HepG2 (cell line): ENCODE data around the gene HTR7. TPM values are rescaled to one million over a fixed set of nuclear protein-coding genes. Genes with fewer than 3 reads are reported as not detected.

Experiments
- ATAC-seq: fragments of 200-7000 bp; cut with Tn5 transposase; 3 replicates; pipeline ENCODE4 v1.9.1; 2020; ENCODE audit warnings: mild to moderate bottlenecking, moderate library complexity
- BruUV-seq: library from RNA; stranded (reverse); fragments of 400-500 nt; replicated peaks from 2 replicates; lab custom pipeline; 2021; lab: Mats Ljungman, UMichigan
- CTCF ChIA-PET: fragments of 300-600 bp; formaldehyde crosslinking; extraction: SDS; loops from one replicate; lab custom pipeline; 2021; ENCODE audit warnings: low total read pairs, inconsistent platforms, low intra/inter-chr PET ratio; lab: Yijun Ruan, JAX
- POLR2A ChIA-PET: fragments of 350-600 bp; sonication (Branson Sonifier 250); formaldehyde crosslinking; loops from one replicate; lab custom pipeline; 2020; ENCODE audit warnings: antibody characterized with exemption, inconsistent platforms; lab: Yijun Ruan, JAX
- DNase-seq: peaks from one replicate; pipeline ENCODE4 v3.0.0-alpha.2; 2015; ENCODE audit warnings: low spot score
- FAIRE-seq: peaks from 3 replicates; lab custom pipeline; 2011; peaks lifted over from hg19 to GRCh38; lab: Jason Lieb, UNC
- H2AFZ ChIP-seq: one replicate; pipeline ENCODE4 v1.6.1; 2011; ENCODE audit warnings: low read length, inconsistent platforms
- H3K27ac ChIP-seq: fragments of 300-600 bp; 3 replicates; pipeline ENCODE4 v1.8.0; 2011; ENCODE audit warnings: mixed run types, mild to moderate bottlenecking, mixed read lengths, low read length, inconsistent platforms; ENCODE audit not compliant: insufficient read depth; ENCODE audit errors: extremely low read length
- H3K27me3 ChIP-seq, 2 experiments: fragments of 200-600 bp in 1 of 2; 2 replicates in 1 of 2; 3 replicates in 1 of 2; pipeline versions ENCODE4 v1.6.0 to v1.8.0; 2011; ENCODE audit warnings: low read length in 2 of 2, mild to moderate bottlenecking in 2 of 2, moderate library complexity in 2 of 2, inconsistent platforms in 1 of 2; ENCODE audit not compliant: insufficient read depth in 2 of 2, control insufficient read depth in 1 of 2
- H3K36me3 ChIP-seq, 2 experiments: fragments of 200-600 bp in 1 of 2; replicated peaks in 1 of 2; 2 replicates in 1 of 2; 3 replicates in 1 of 2; pipeline versions ENCODE4 v1.5.1 to v1.8.0; 2011; ENCODE audit warnings: low read length in 2 of 2, inconsistent platforms in 1 of 2; ENCODE audit not compliant: insufficient read depth in 2 of 2, control insufficient read depth in 1 of 2
- H3K4me1 ChIP-seq: 2 replicates; pipeline ENCODE4 v1.5.1; 2012; ENCODE audit warnings: low read length, inconsistent platforms; ENCODE audit not compliant: insufficient read depth
- H3K4me2 ChIP-seq: 2 replicates; pipeline ENCODE4 v1.6.0; 2011; ENCODE audit warnings: low read depth, low read length, inconsistent platforms
- H3K4me3 ChIP-seq, 3 experiments: fragments of 200-600 bp in 1 of 3; sonication (generic), shearing (Covaris generic) in 1 of 3; replicated peaks in 1 of 3; 2 replicates each; pipeline ENCODE4 v1.5.1; 2011 to 2016; ENCODE audit warnings: low read length in 3 of 3, inconsistent platforms in 2 of 3, low read depth in 2 of 3, mild to moderate bottlenecking in 2 of 3, control low read depth in 1 of 3, mixed read lengths in 1 of 3; ENCODE audit not compliant: insufficient read depth in 1 of 3
- H3K79me2 ChIP-seq: one replicate; pipeline ENCODE4 v1.6.1; 2011; ENCODE audit warnings: low read length, inconsistent platforms; ENCODE audit not compliant: insufficient read depth
- H3K9ac ChIP-seq: 2 replicates; pipeline ENCODE4 v1.6.0; 2011; ENCODE audit warnings: mild to moderate bottlenecking, low read depth, low read length, inconsistent platforms; ENCODE audit not compliant: insufficient read depth
- H3K9me3 ChIP-seq: 2 replicates; pipeline ENCODE4 v1.5.1; 2012; ENCODE audit warnings: mild to moderate bottlenecking, low read length
- H4K20me1 ChIP-seq: 2 replicates; pipeline ENCODE4 v1.6.0; 2011; ENCODE audit warnings: inconsistent platforms, mild to moderate bottlenecking, low read length, moderate library complexity; ENCODE audit not compliant: insufficient read depth
- FOSL2 ChIP-seq: sonication (generic); formaldehyde crosslinking; IDR thresholded peaks from 2 replicates; pipeline ENCODE4 v1.4.0; 2020; ENCODE audit warnings: missing genetic modification reagents
- GMEB2 ChIP-seq: IDR thresholded peaks from 2 replicates; pipeline ENCODE4 v1.6.1; 2016; ENCODE audit warnings: missing biosample characterization, missing genetic modification reagents, low read depth
- MIER3 ChIP-seq: IDR thresholded peaks from 2 replicates; pipeline ENCODE4 v1.6.1; 2016; ENCODE audit warnings: missing compliant biosample characterization, borderline replicate concordance
- SKI ChIP-seq: fragments of 450-650 bp; IDR thresholded peaks from one replicate; pipeline ENCODE4 v1.6.1; 2018; ENCODE audit warnings: mild to moderate bottlenecking; ENCODE audit not compliant: partially characterized antibody
- TARDBP ChIP-seq: sonication (generic); formaldehyde crosslinking; IDR thresholded peaks from 2 replicates; pipeline ENCODE4 v1.8.0; 2022; ENCODE audit warnings: mild to moderate bottlenecking, missing genetic modification reagents
- ZBTB43 ChIP-seq: sonication (generic); formaldehyde crosslinking; conservative IDR thresholded peaks from 2 replicates; pipeline ENCODE4 v1.4.0; 2020; ENCODE audit warnings: missing genetic modification reagents
- ZNF350 ChIP-seq: sonication (generic); formaldehyde crosslinking; IDR thresholded peaks from 2 replicates; pipeline ENCODE4 v1.4.0; 2020; ENCODE audit warnings: mild to moderate bottlenecking, low read depth, missing genetic modification reagents, borderline replicate concordance
- ZNF496 ChIP-seq: sonication (generic); formaldehyde crosslinking; IDR thresholded peaks from 2 replicates; pipeline ENCODE4 v1.8.1; 2023; ENCODE audit warnings: mild to moderate bottlenecking, moderate library complexity, missing genetic modification reagents; ENCODE audit not compliant: insufficient replicate concordance
- ZNF784 ChIP-seq: sonication (generic); formaldehyde crosslinking; IDR thresholded peaks from 2 replicates; pipeline ENCODE4 v1.5.1; 2020; ENCODE audit warnings: missing genetic modification reagents, mild to moderate bottlenecking, borderline replicate concordance
- ZSCAN5A ChIP-seq: sonication (generic); formaldehyde crosslinking; IDR thresholded peaks from 2 replicates; pipeline ENCODE4 v1.8.0; 2022; ENCODE audit warnings: mild to moderate bottlenecking, missing genetic modification reagents, borderline replicate concordance
- WGBS: methylation state at CpG from one replicate; pipeline ENCODE4 v1.1.6; 2017; ENCODE audit warnings: low lambda C conversion rate; 5-methylcytosine and 5-hydroxymethylcytosine counted together
- in situ Hi-C: cut with HindIII; loops from 2 replicates; pipeline ENCODE4 v1.10.0; 2017; ENCODE audit warnings: low pct_unique_long_range_greater_than_20kb; ENCODE audit not compliant: extremely low pct_ligation_motif_present
- intact Hi-C: fragments of 100-400 bp; cut with micrococcal nuclease; formaldehyde crosslinking; loops from one replicate; pipeline ENCODE4 v1.10.0; 2022; ENCODE audit not compliant: unreplicated experiment
- polyA plus RNA-seq, 8 experiments: library from polyadenylated mRNA; depleted of rRNA in 3 of 8; stranded (reverse) in 7 of 8; unstranded in 1 of 8; fragments of >200 nt; fragmentation: Illumina TruSeq in 4 of 8; extraction: Trizol in 4 of 8; gene quantifications; 2 replicates each; pipeline versions ENCODE4 v1.2.1 to v1.2.3, GENCODE V29; 2011 to 2016; ENCODE audit warnings: low read depth in 4 of 8, missing spikeins in 1 of 8, mixed read lengths in 1 of 8; ENCODE audit not compliant: insufficient read depth in 1 of 8
- total RNA-seq, 5 experiments: library from RNA; depleted of rRNA; stranded (reverse); fragments of >200 nt; fragmentation: Illumina TruSeq; extraction: Trizol; gene quantifications; 2 replicates each; pipeline ENCODE4 v1.2.3, GENCODE V29; 2016; ENCODE audit warnings: low read depth in 1 of 5

HTR7 gene
- total and polyA plus RNA-seq, 2 of the 13 experiments (the other 11 are each of a cell fraction or from before 2014, with no cell fraction given) = 0.04 TPM; not detected in 1

- Histone ChIP-seq H4K20me1 (no peaks in the 10 kb centered on the region), H2AFZ (no peak overlapping the region), H3K9me3 (no peaks in the 10 kb centered on the region), H3K27me3 (0 out of 5 replicates have a peak, but pooled peaks cover 0 to 3% of the 10 kb centered on the region in 2 experiments), H3K27ac (no peak overlapping the region), H3K4me3 (no peak overlapping the region), H3K36me3 (no peaks in the 10 kb centered on the region), H3K4me1 (no peaks in the 10 kb centered on the region), H3K79me2 (no peaks in the 10 kb centered on the region), H3K4me2 (no peak overlapping the region), H3K9ac (no peak overlapping the region)
- ChIA-PET POLR2A (no interaction called here), CTCF (no interaction called here)
- WGBS = 3% methylated on average over 1 of the region's 1 CpG
- no peak for DNase-seq
- intact Hi-C loops (no loop called here), in situ Hi-C loops (no loop called here)
- no TSS peak for BruUV-seq
- no peak for FAIRE-seq
- TF ChIP-seq SKI (no peak), ZNF784 (CRISPR knock-in tag) (no peak), ZBTB43 (CRISPR knock-in tag) (no peak), ZNF350 (CRISPR knock-in tag) (no peak), TARDBP (no peak), MIER3 (CRISPR knock-in tag) (no peak), GMEB2 (CRISPR knock-in tag) (no peak), ZNF496 (no peak), FOSL2 (CRISPR knock-in tag) (no peak), ZSCAN5A (CRISPR knock-in tag) (no peak)
- ATAC-seq = no peak
Observed at GRCh38 chr10:90805206-90805605, 52.6 kb downstream of the HTR7 start.
